Naive thymus-derived CD8-positive, alpha-beta T cell (primary cell): Measurements from ENCODE around the gene KAT2B. TPM values are rescaled to one million over a fixed set of nuclear protein-coding genes. Genes with fewer than 3 reads are reported as not detected.
"Not testable (repeated sequence)": the region's sequence is repeated elsewhere in the genome, so short reads cannot be mapped to it uniquely, and the experiment has no call there.

Experiments
- ATAC-seq, 2 donors: fragments of 150-1000 bp; cut with Tn5 transposase in 1 of 2; sonication (Bioruptor Pico), chemical (Tn5 transposase) in 1 of 2; 1 replicate in 1 of 2; 2 replicates in 1 of 2; pipeline ENCODE4 v1.10.0; 2021; ENCODE audit warnings: mild to moderate bottlenecking in 2 of 2, moderate library complexity in 2 of 2
- POLR2A ChIA-PET: fragments of 350-600 bp; sonication (Branson Sonifier 250); formaldehyde crosslinking; loops from one replicate; lab custom pipeline; 2021; ENCODE audit warnings: antibody characterized with exemption; lab: Charles Lee
- DNase-seq, 10 donors: peaks; one replicate each; pipeline versions ENCODE4 v3.0.0 to v3.0.0-alpha.2; 2020 to 2022
- H3K27ac Mint-ChIP-seq, 10 donors: one replicate each; pipeline ENCODE4 v1.8.0; 2020 to 2022; ENCODE audit warnings: mild to moderate bottlenecking in 10 of 10, mixed read lengths in 10 of 10, moderate library complexity in 4 of 10, inconsistent platforms in 1 of 10
- H3K27me3 Mint-ChIP-seq, 5 donors: one replicate each; pipeline ENCODE4 v1.8.0; 2021 to 2022; ENCODE audit warnings: mixed read lengths in 5 of 5
- H3K36me3 Mint-ChIP-seq, 3 donors: one replicate each; pipeline ENCODE4 v1.8.0; 2020 to 2022; ENCODE audit warnings: mixed read lengths in 3 of 3, mild to moderate bottlenecking in 2 of 3, inconsistent platforms in 1 of 3
- H3K4me1 Mint-ChIP-seq, 4 donors: one replicate each; pipeline ENCODE4 v1.8.0; 2021 to 2022; ENCODE audit warnings: mixed read lengths in 4 of 4
- H3K4me3 Mint-ChIP-seq, 10 donors: one replicate each; pipeline ENCODE4 v1.8.0; 2020 to 2022; ENCODE audit warnings: mild to moderate bottlenecking in 10 of 10, mixed read lengths in 10 of 10, moderate library complexity in 6 of 10, inconsistent platforms in 1 of 10
- H3K9me3 Mint-ChIP-seq, 9 donors: one replicate each; pipeline ENCODE4 v1.8.0; 2020 to 2022; ENCODE audit warnings: mixed read lengths in 9 of 9, mild to moderate bottlenecking in 3 of 9, inconsistent platforms in 1 of 9, moderate library complexity in 1 of 9
- polyA plus RNA-seq, 3 donors: library from polyadenylated mRNA; unstranded; fragments of 300-500 nt; fragmentation: Illumina TruSeq; gene quantifications; one replicate each; pipeline ENCODE4 v1.2.3, GENCODE V29; 2021
- total RNA-seq, 8 experiments: library from RNA in 2 of 8; stranded (reverse) in 2 of 8; gene quantifications; one replicate each; pipeline ENCODE4 v1.2.3 and lab custom pipeline; 2021 to 2026

The KAT2B gene
- total RNA-seq (10 to 100 TPM; 52.0 to 60.2 TPM), polyA plus RNA-seq (1 to 10 TPM; 2.9 to 5.9 (median 2.9) TPM), total RNA-seq (lab: John Stamatoyannopoulos, UW) (19.8 to 113 (median 103) reads per million in 6 experiments)

- no peaks in the 10 kb centered on the region for H3K36me3 Mint-ChIP-seq
- H3K9me3 Mint-ChIP-seq, result no peaks in the 10 kb centered on the region
- peaks cover 37 to 56% (median 51%) of the 10 kb centered on the region in 4 donors for H3K4me1 Mint-ChIP-seq
These were observed at the start of gene KAT2B for GRCh38 chr3:20039765-20040547. TSS of gene KAT2B (plus strand) at chr3:20040446. CDS start at chr3:20040478, 32 bp downstream.

GRCh38 chr3:19994796-19995195, 45.5 kb upstream of the KAT2B start:
- POLR2A ChIA-PET, result no interaction called here
- Mint-ChIP-seq H3K36me3 (no peaks in the 10 kb centered on the region), H3K4me3 (no peak overlapping the region), H3K27ac (no peak overlapping the region), H3K9me3 (peaks cover 0 to 5% (median 0%) of the 10 kb centered on the region in 9 donors), H3K4me1 (peaks cover 0 to 5% (median 2%) of the 10 kb centered on the region in 4 donors), H3K27me3 (no peaks in the 10 kb centered on the region)
- ATAC-seq (no peak), DNase-seq (no peak)

More at GRCh38 chr3:20039765-20040547, at the start of gene KAT2B:
- ATAC-seq (peak; percentile 74 to 76), DNase-seq (peak; percentile 78 to 93 (median 86))
- Mint-ChIP-seq H3K4me3 (peak within 1 kb of the TSS; percentile 96 to 100 (median 97)), H3K27ac (peak within 1 kb of the TSS; percentile 94 to 98 (median 96)), H3K27me3 (no peaks in the 10 kb centered on the region)
- POLR2A ChIA-PET, result interaction anchor here (1.3 to 3.2 kb wide), 4 partner anchors 55 to 146 kb away, joined by 3 to 28 read pairs (median 13); partner anchors contain the start of genes RAB5A and SGO1

GRCh38 chr3:19997502-19997901, 42.7 kb upstream of the KAT2B start:
- no peaks in the 10 kb centered on the region for H3K4me1 Mint-ChIP-seq
- H3K27ac Mint-ChIP-seq, result peak overlapping the region in 1 of 10 donors; percentile 15
- POLR2A ChIA-PET, result no interaction called here
- H3K4me3 Mint-ChIP-seq, result no peak overlapping the region
- no peaks in the 10 kb centered on the region for H3K27me3 Mint-ChIP-seq
- no peak for ATAC-seq
- no peaks in the 10 kb centered on the region for H3K36me3 Mint-ChIP-seq
- peaks cover 0 to 5% (median 0%) of the 10 kb centered on the region in 9 donors for H3K9me3 Mint-ChIP-seq
- no peak for DNase-seq

- POLR2A ChIA-PET, result no interaction called here
- Mint-ChIP-seq H3K36me3 (no peaks in the 10 kb centered on the region), H3K9me3 (peaks cover 0 to 5% (median 0%) of the 10 kb centered on the region in 9 donors), H3K4me3 (no peak overlapping the region), H3K27me3 (no peaks in the 10 kb centered on the region), H3K4me1 (no peaks in the 10 kb centered on the region), H3K27ac (no peak overlapping the region)
- DNase-seq, result no peak
- ATAC-seq, result no peak
These were observed 38.3 kb upstream of the KAT2B start for GRCh38 chr3:20001932-20002331.

- ATAC-seq (no peak), DNase-seq (no peak)
- POLR2A ChIA-PET, result no interaction called here
- Mint-ChIP-seq H3K4me3 (no peak overlapping the region), H3K9me3 (no peaks in the 10 kb centered on the region), H3K36me3 (no peaks in the 10 kb centered on the region), H3K27me3 (no peaks in the 10 kb centered on the region), H3K27ac (peak overlapping the region in 1 of 10 donors; percentile 60), H3K4me1 (no peaks in the 10 kb centered on the region)
These were observed 32.3 kb upstream of the KAT2B start for GRCh38 chr3:20007960-20008359.

GRCh38 chr3:20008646-20009045, 31.6 kb upstream of the KAT2B start:
- H3K36me3 Mint-ChIP-seq, result no peaks in the 10 kb centered on the region
- DNase-seq, result no peak

GRCh38 chr3:20012164-20012563, 28.1 kb upstream of the KAT2B start, which contains the start of gene PP2D1:
TSS of gene PP2D1 (minus strand) at chr3:20012264. CDS start at chr3:20012072, 192 bp downstream.
- no peak within 1 kb of the TSS for H3K4me3 Mint-ChIP-seq
- POLR2A ChIA-PET, result no interaction called here
- no peaks in the 10 kb centered on the region for H3K36me3 Mint-ChIP-seq
- no peaks in the 10 kb centered on the region for H3K4me1 Mint-ChIP-seq
- DNase-seq, result no peak
- H3K27me3 Mint-ChIP-seq, result no peaks in the 10 kb centered on the region
- no peak for ATAC-seq
- H3K27ac Mint-ChIP-seq, result peak within 1 kb of the TSS in 1 of 10 donors; percentile 21
- no peaks in the 10 kb centered on the region for H3K9me3 Mint-ChIP-seq

More at GRCh38 chr3:20008646-20009045, 31.6 kb upstream of the KAT2B start:
- no peaks in the 10 kb centered on the region for H3K4me1 Mint-ChIP-seq
- H3K4me3 Mint-ChIP-seq, result no peak overlapping the region
- POLR2A ChIA-PET, result no interaction called here
- no peaks in the 10 kb centered on the region for H3K27me3 Mint-ChIP-seq
- no peak overlapping the region for H3K27ac Mint-ChIP-seq
- H3K9me3 Mint-ChIP-seq, result no peaks in the 10 kb centered on the region
- ATAC-seq, result no peak

- no peak for DNase-seq
These were observed 26.9 kb upstream of the KAT2B start for GRCh38 chr3:20013396-20013795.

GRCh38 chr3:20015525-20015924, 24.7 kb upstream of the KAT2B start:
- Mint-ChIP-seq H3K9me3 (no peaks in the 10 kb centered on the region), H3K4me1 (no peaks in the 10 kb centered on the region), H3K27ac (no peak overlapping the region), H3K36me3 (no peaks in the 10 kb centered on the region), H3K27me3 (no peaks in the 10 kb centered on the region), H3K4me3 (no peak overlapping the region)
- ATAC-seq (no peak), DNase-seq (no peak)
- POLR2A ChIA-PET, result no interaction called here

More at GRCh38 chr3:20013396-20013795, 26.9 kb upstream of the KAT2B start:
- Mint-ChIP-seq H3K4me3 (no peak overlapping the region), H3K9me3 (no peaks in the 10 kb centered on the region), H3K36me3 (no peaks in the 10 kb centered on the region), H3K27me3 (no peaks in the 10 kb centered on the region), H3K27ac (no peak overlapping the region), H3K4me1 (no peaks in the 10 kb centered on the region)
- POLR2A ChIA-PET, result no interaction called here
- no peak for ATAC-seq

- H3K27me3 Mint-ChIP-seq, H3K9me3 Mint-ChIP-seq, H3K4me1 Mint-ChIP-seq, H3K36me3 Mint-ChIP-seq, H3K4me3 Mint-ChIP-seq, ATAC-seq, DNase-seq, H3K27ac Mint-ChIP-seq, POLR2A ChIA-PET: not testable (repeated sequence)
These were observed 24.2 kb upstream of the KAT2B start for GRCh38 chr3:20016076-20016475.

GRCh38 chr3:20022954-20023622, 17.2 kb upstream of the KAT2B start:
- no peaks in the 10 kb centered on the region for H3K27me3 Mint-ChIP-seq
- ATAC-seq, result no peak
- peak overlapping the region in 3 of 10 donors; percentile 9 to 68 (median 31) for H3K27ac Mint-ChIP-seq
- no peaks in the 10 kb centered on the region for H3K9me3 Mint-ChIP-seq
- no peak for DNase-seq
- H3K4me3 Mint-ChIP-seq, result no peak overlapping the region
- no peaks in the 10 kb centered on the region for H3K36me3 Mint-ChIP-seq
- H3K4me1 Mint-ChIP-seq, result peaks cover 2 to 9% (median 5%) of the 10 kb centered on the region in 4 donors
- POLR2A ChIA-PET, result no interaction called here

GRCh38 chr3:20023623-20024405, 16.4 kb upstream of the KAT2B start:
- H3K9me3 Mint-ChIP-seq, result no peaks in the 10 kb centered on the region
- no peaks in the 10 kb centered on the region for H3K36me3 Mint-ChIP-seq
- H3K27ac Mint-ChIP-seq, result peak overlapping the region in 3 of 10 donors; percentile 29 to 60 (median 33)
- POLR2A ChIA-PET, result no interaction called here
- ATAC-seq (no peak), DNase-seq (no peak)
- H3K4me3 Mint-ChIP-seq, result no peak overlapping the region
- peaks cover 2 to 9% (median 5%) of the 10 kb centered on the region in 4 donors for H3K4me1 Mint-ChIP-seq
- H3K27me3 Mint-ChIP-seq, result no peaks in the 10 kb centered on the region
